Ovary (tissue), 3 donors: Measurements from ENCODE around the gene CNTNAP5.

ENCODE experiments used
- POLR2A ChIP-seq: fragments of 450-650 bp; IDR thresholded peaks from one replicate; pipeline ENCODE4 v1.6.1; 2017; ENCODE audit warnings: antibody characterized with exemption, mild to moderate bottlenecking, moderate library complexity
- TF ChIP-seq, protein P1 (sequence below), 3 donors: fragments of 450-650 bp in 2 of 3; fragments of 200-600 bp in 1 of 3; IDR thresholded peaks; one replicate each; pipeline versions ENCODE4 v1.5.1 to v1.8.0; 2016 to 2022; ENCODE audit warnings: antibody characterized with exemption in 3 of 3, mild to moderate bottlenecking in 1 of 3
- donor health status: DM: no; HTN: no; CAD: no.

DNA sequence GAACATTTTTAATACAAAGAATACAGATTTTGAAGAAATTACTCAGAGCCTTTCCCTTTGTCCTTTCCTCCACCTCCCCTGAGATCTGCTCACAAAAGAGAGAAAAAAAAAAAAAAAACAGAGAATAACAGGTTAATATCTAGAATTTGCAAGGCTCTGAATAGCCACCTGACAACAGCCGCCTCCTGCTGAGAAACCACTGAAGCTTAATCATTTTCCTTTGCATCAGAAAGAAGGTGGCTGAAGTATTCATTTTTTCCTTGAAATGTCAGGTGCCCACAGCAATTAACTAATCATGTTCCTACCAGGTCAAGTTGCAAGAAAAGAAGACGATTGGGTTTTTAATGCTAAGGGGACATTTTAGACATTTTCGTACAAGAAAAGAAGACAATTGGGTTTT is 21.2 kb downstream of the CNTNAP5 start:
- TF ChIP-seq, protein P1, sequence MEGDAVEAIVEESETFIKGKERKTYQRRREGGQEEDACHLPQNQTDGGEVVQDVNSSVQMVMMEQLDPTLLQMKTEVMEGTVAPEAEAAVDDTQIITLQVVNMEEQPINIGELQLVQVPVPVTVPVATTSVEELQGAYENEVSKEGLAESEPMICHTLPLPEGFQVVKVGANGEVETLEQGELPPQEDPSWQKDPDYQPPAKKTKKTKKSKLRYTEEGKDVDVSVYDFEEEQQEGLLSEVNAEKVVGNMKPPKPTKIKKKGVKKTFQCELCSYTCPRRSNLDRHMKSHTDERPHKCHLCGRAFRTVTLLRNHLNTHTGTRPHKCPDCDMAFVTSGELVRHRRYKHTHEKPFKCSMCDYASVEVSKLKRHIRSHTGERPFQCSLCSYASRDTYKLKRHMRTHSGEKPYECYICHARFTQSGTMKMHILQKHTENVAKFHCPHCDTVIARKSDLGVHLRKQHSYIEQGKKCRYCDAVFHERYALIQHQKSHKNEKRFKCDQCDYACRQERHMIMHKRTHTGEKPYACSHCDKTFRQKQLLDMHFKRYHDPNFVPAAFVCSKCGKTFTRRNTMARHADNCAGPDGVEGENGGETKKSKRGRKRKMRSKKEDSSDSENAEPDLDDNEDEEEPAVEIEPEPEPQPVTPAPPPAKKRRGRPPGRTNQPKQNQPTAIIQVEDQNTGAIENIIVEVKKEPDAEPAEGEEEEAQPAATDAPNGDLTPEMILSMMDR (IDR thresholded peaks at IDR 0.05): no peak
- no peak for TF ChIP-seq POLR2A
